GM12878 (cell line): ENCODE measurements around the gene OTOS. TPM values are rescaled to one million over a fixed set of nuclear protein-coding genes. Genes with fewer than 3 reads are reported as not detected.

Experiments
- ATAC-seq: fragments of 200-7000 bp; cut with Tn5 transposase; 3 replicates; pipeline ENCODE4 v1.9.1; 2020; ENCODE audit warnings: mild to moderate bottlenecking, moderate library complexity
- BruUV-seq: library from RNA; stranded (reverse); fragments of 400-500 nt; replicated peaks from 2 replicates; lab custom pipeline; 2021; lab: Mats Ljungman, UMichigan
- CTCF ChIA-PET: fragments of 300-600 bp; sonication (Branson Sonifier 250); formaldehyde crosslinking; extraction: SDS; loops from one replicate; lab custom pipeline; 2021; ENCODE audit warnings: inconsistent platforms; lab: Yijun Ruan, JAX
- POLR2A ChIA-PET: fragments of 350-600 bp; formaldehyde crosslinking; extraction: SDS; loops from one replicate; lab custom pipeline; 2021; ENCODE audit warnings: inconsistent platforms; lab: Charles Lee
- RAD21 ChIA-PET: fragments of 300-600 bp; sonication (Branson Sonifier 250); formaldehyde crosslinking; loops from one replicate; lab custom pipeline; 2023; ENCODE audit warnings: antibody characterized with exemption; ENCODE audit not compliant: unreplicated experiment; lab: Charles Lee
- SMC1A ChIA-PET: fragments of 300-600 bp; sonication (Branson Sonifier 250); formaldehyde crosslinking; loops from one replicate; lab custom pipeline; 2023; ENCODE audit not compliant: unreplicated experiment, uncharacterized antibody; lab: Charles Lee
- DNase-seq: peaks from one replicate; pipeline ENCODE4 v3.0.0-alpha.2; 2011; ENCODE audit warnings: low read depth, low spot score
- FAIRE-seq: peaks from 3 replicates; lab custom pipeline; 2011; peaks lifted over from hg19 to GRCh38; lab: Jason Lieb, UNC
- H2AFZ ChIP-seq: 2 replicates; pipeline ENCODE4 v1.6.0; 2011; ENCODE audit warnings: low read depth, low read length, control low read depth; ENCODE audit not compliant: control insufficient read depth
- H3K27ac ChIP-seq: 2 replicates; pipeline ENCODE4 v1.5.1; 2011; ENCODE audit warnings: control low read depth; ENCODE audit not compliant: control insufficient read depth, insufficient read depth
- H3K27me3 ChIP-seq, 2 experiments: replicated peaks in 1 of 2; 2 replicates each; pipeline versions ENCODE4 v1.6.0 to v1.6.1; 2011; ENCODE audit warnings: low read length in 1 of 2; ENCODE audit not compliant: control insufficient read depth in 2 of 2, insufficient read depth in 2 of 2
- H3K36me3 ChIP-seq, 2 experiments: 2 replicates each; pipeline ENCODE4 v1.5.1; 2011; ENCODE audit warnings: low read length in 1 of 2; ENCODE audit not compliant: control insufficient read depth in 2 of 2, insufficient read depth in 2 of 2
- H3K4me1 ChIP-seq: 2 replicates; pipeline ENCODE4 v1.6.1; 2011; ENCODE audit warnings: mild to moderate bottlenecking, low read length, moderate library complexity, mixed read lengths; ENCODE audit not compliant: control insufficient read depth, insufficient read depth
- H3K4me2 ChIP-seq: 2 replicates; pipeline ENCODE4 v1.6.0; 2011; ENCODE audit warnings: control low read depth; ENCODE audit not compliant: control insufficient read depth, insufficient read depth
- H3K4me3 ChIP-seq: fragments of 200-600 bp; sonication (generic); 2 replicates; pipeline ENCODE4 v1.5.1; 2016
- H3K79me2 ChIP-seq: 2 replicates; pipeline ENCODE4 v1.6.0; 2011; ENCODE audit warnings: low read length; ENCODE audit not compliant: control insufficient read depth, insufficient read depth
- H3K9ac ChIP-seq: 2 replicates; pipeline ENCODE4 v1.8.0; 2011; ENCODE audit warnings: low read length, control low read depth, mixed read lengths; ENCODE audit not compliant: control insufficient read depth, insufficient read depth
- H3K9me3 ChIP-seq: replicated peaks from 3 replicates; pipeline ENCODE4 v1.5.1; 2011; ENCODE audit warnings: mild to moderate bottlenecking, low read length; ENCODE audit not compliant: control insufficient read depth, insufficient read depth
- H4K20me1 ChIP-seq: 2 replicates; pipeline ENCODE4 v1.6.0; 2011; ENCODE audit not compliant: control insufficient read depth, insufficient read depth
- ASH2L ChIP-seq: fragments of 300-600, 200-600 bp; sonication (generic); IDR thresholded peaks from 2 replicates; pipeline ENCODE4 v1.6.1; 2017; ENCODE audit warnings: low read depth, mild to moderate bottlenecking, borderline replicate concordance
- EZH2 ChIP-seq: IDR thresholded peaks from 2 replicates; pipeline ENCODE4 v1.6.1; 2012; ENCODE audit warnings: low read depth, mild to moderate bottlenecking, control low read depth, inconsistent platforms, low read length, borderline replicate concordance; ENCODE audit not compliant: control insufficient read depth
- KLF5 ChIP-seq: fragments of 450-650 bp; IDR thresholded peaks from 2 replicates; pipeline ENCODE4 v1.6.1; 2014; ENCODE audit warnings: mild to moderate bottlenecking; ENCODE audit not compliant: partially characterized antibody
- MEF2A ChIP-seq: IDR thresholded peaks from 2 replicates; pipeline ENCODE4 v1.6.1; 2011; ENCODE audit warnings: low read depth, mild to moderate bottlenecking, low read length, moderate library complexity; ENCODE audit not compliant: insufficient read depth
- NFXL1 ChIP-seq: fragments of 450-650 bp; IDR thresholded peaks from 2 replicates; pipeline ENCODE4 v1.6.1; 2017; ENCODE audit warnings: antibody characterized with exemption, mild to moderate bottlenecking, borderline replicate concordance
- NR2C2 ChIP-seq: IDR thresholded peaks from 2 replicates; pipeline ENCODE4 v1.6.1; 2011; ENCODE audit warnings: borderline replicate concordance, low read depth; ENCODE audit not compliant: control insufficient read depth, insufficient read length
- RCOR1 ChIP-seq: conservative IDR thresholded peaks from 2 replicates; pipeline ENCODE4 v1.6.1; 2012; ENCODE audit warnings: low read depth, low read length, improper control_type of control experiment
- RUNX3 ChIP-seq: IDR thresholded peaks from 2 replicates; pipeline ENCODE4 v1.6.1; 2012; ENCODE audit warnings: low read length, inconsistent platforms
- SP1 ChIP-seq: IDR thresholded peaks from one replicate; pipeline ENCODE4 v1.6.1; 2011; ENCODE audit warnings: low read depth, low read length
- SPI1 ChIP-seq: IDR thresholded peaks from 2 replicates; pipeline ENCODE4 v1.6.1; 2011; ENCODE audit warnings: low read depth, mild to moderate bottlenecking, low read length, moderate library complexity, borderline replicate concordance; ENCODE audit not compliant: insufficient read depth
- SREBF1 ChIP-seq: IDR thresholded peaks from 2 replicates; pipeline ENCODE4 v1.6.1; 2012; ENCODE audit warnings: mild to moderate bottlenecking, low read length
- TCF3 ChIP-seq: IDR thresholded peaks from 2 replicates; pipeline ENCODE4 v1.6.1; 2012; ENCODE audit warnings: low read depth, mild to moderate bottlenecking, low read length, borderline replicate concordance; ENCODE audit not compliant: insufficient read depth
- ZZZ3 ChIP-seq: IDR thresholded peaks from 2 replicates; pipeline ENCODE4 v1.6.1; 2011; ENCODE audit warnings: low read depth; ENCODE audit not compliant: control insufficient read depth, insufficient read length
- WGBS: methylation state at CpG from one replicate; pipeline ENCODE4 v1.1.6; 2016; ENCODE audit warnings: low lambda C conversion rate; ENCODE audit not compliant: insufficient replicate concordance, insufficient coverage; ENCODE audit errors: missing lambda C conversion rate; 5-methylcytosine and 5-hydroxymethylcytosine counted together
- in situ Hi-C: fragments of 300-500 bp; cut with MboI; formaldehyde crosslinking; loops from 9 replicates; pipeline ENCODE4 v1.14.3; 2018; ENCODE audit warnings: mixed read lengths
- intact Hi-C: fragments of 100-400 bp; cut with micrococcal nuclease; formaldehyde crosslinking; loops from one replicate; pipeline ENCODE4 v1.14.2; 2022; ENCODE audit not compliant: unreplicated experiment
- polyA plus RNA-seq, 11 experiments: library from polyadenylated mRNA; depleted of rRNA in 4 of 11; unstranded in 6 of 11; stranded (reverse) in 5 of 11; fragments of >200 nt; fragmentation: Nextera tagmentation in 4 of 11; fragmentation: Illumina TruSeq in 1 of 11; extraction: Ambion mirVana in 4 of 11; extraction: Trizol in 1 of 11; gene quantifications; 1 replicate in 1 of 11; 2 replicates in 10 of 11; pipeline versions ENCODE4 v1.2.1 to v1.2.3, GENCODE V29; 2011 to 2016; ENCODE audit warnings: inconsistent platforms in 2 of 11, missing spikeins in 2 of 11, low read depth in 1 of 11
- total RNA-seq, 4 experiments: library from RNA; depleted of rRNA in 3 of 4; stranded (reverse); fragments of >200 nt in 3 of 4; fragmentation: Illumina TruSeq in 1 of 4; extraction: Trizol in 1 of 4; gene quantifications; 2 replicates each; pipeline versions ENCODE4 v1.2.1 to v1.2.3, GENCODE V29; 2013 to 2021
- TF ChIP-seq, protein P1 (sequence below): fragments of 450-650 bp; IDR thresholded peaks from 2 replicates; pipeline ENCODE4 v1.6.1; 2017; ENCODE audit warnings: antibody characterized with exemption, mild to moderate bottlenecking, moderate library complexity
- TF ChIP-seq, protein P2 (sequence below): fragments of 450-650 bp; IDR thresholded peaks from 2 replicates; pipeline ENCODE4 v1.6.1; 2018; ENCODE audit warnings: borderline replicate concordance, mild to moderate bottlenecking; ENCODE audit not compliant: partially characterized antibody
- TF ChIP-seq, protein P3 (sequence below): fragments of 450-650 bp; IDR thresholded peaks from 2 replicates; pipeline ENCODE4 v1.6.1; 2018; ENCODE audit warnings: mild to moderate bottlenecking, low read depth, moderate library complexity; ENCODE audit not compliant: partially characterized antibody

The OTOS gene
- total and polyA plus RNA-seq, 10 of the 15 experiments (the other 5 are each of a cell fraction or from before 2014, with no cell fraction given): not detected

DNA sequence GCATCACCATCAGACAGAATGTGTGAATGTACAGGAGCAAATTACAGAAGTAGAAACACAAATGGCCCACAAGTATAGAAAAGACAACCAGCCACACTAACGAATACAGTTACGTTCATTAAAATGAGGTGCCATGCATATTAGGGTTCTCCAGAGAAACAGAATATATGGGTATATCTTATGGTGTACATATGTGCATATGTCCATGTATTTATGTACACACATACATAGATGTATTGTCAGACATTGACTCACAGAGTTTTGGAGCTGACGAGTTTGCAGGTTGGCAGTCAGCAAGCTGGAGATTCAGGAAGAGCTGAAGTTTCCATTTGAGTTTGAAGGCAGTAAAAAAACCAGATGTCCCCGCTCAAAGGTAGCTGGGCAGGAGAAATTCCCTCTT, 37.3 kb downstream of the OTOS start:
- H3K4me3 ChIP-seq: no peak overlapping the region
- ChIA-PET POLR2A (no interaction called here), SMC1A (no interaction called here), RAD21 (no interaction called here), CTCF (no interaction called here)
- H2AFZ ChIP-seq: no peak overlapping the region
- H3K27ac ChIP-seq: no peak overlapping the region
- no peaks in the 10 kb centered on the region for H3K79me2 ChIP-seq
- no peaks in the 10 kb centered on the region for H3K9me3 ChIP-seq
- no peaks in the 10 kb centered on the region for H3K36me3 ChIP-seq
- ATAC-seq: no peak
- no peak overlapping the region for H3K9ac ChIP-seq
- DNase-seq: no peak
- BruUV-seq: no TSS peak
- intact Hi-C loops: no loop called here
- 40% methylated on average over 4 of the region's 4 CpGs for WGBS
- H3K4me1 ChIP-seq: no peaks in the 10 kb centered on the region
- in situ Hi-C loops: no loop called here
- H4K20me1 ChIP-seq: no peaks in the 10 kb centered on the region
- no peak for FAIRE-seq
- H3K4me2 ChIP-seq: no peak overlapping the region
- peaks cover 0 to 2% of the 10 kb centered on the region in 2 experiments; a peak in 3 of 4 replicates for H3K27me3 ChIP-seq
- no peak for TF ChIP-seq SP1
- TF ChIP-seq ASH2L: no peak
- TF ChIP-seq NFXL1: no peak
- TF ChIP-seq KLF5: no peak
- TF ChIP-seq ZZZ3: no peak
- TF ChIP-seq, protein P1, sequence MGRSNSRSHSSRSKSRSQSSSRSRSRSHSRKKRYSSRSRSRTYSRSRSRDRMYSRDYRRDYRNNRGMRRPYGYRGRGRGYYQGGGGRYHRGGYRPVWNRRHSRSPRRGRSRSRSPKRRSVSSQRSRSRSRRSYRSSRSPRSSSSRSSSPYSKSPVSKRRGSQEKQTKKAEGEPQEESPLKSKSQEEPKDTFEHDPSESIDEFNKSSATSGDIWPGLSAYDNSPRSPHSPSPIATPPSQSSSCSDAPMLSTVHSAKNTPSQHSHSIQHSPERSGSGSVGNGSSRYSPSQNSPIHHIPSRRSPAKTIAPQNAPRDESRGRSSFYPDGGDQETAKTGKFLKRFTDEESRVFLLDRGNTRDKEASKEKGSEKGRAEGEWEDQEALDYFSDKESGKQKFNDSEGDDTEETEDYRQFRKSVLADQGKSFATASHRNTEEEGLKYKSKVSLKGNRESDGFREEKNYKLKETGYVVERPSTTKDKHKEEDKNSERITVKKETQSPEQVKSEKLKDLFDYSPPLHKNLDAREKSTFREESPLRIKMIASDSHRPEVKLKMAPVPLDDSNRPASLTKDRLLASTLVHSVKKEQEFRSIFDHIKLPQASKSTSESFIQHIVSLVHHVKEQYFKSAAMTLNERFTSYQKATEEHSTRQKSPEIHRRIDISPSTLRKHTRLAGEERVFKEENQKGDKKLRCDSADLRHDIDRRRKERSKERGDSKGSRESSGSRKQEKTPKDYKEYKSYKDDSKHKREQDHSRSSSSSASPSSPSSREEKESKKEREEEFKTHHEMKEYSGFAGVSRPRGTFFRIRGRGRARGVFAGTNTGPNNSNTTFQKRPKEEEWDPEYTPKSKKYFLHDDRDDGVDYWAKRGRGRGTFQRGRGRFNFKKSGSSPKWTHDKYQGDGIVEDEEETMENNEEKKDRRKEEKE: no peak
- TF ChIP-seq RCOR1: no peak
- TF ChIP-seq EZH2: no peak
- TF ChIP-seq, protein P2, sequence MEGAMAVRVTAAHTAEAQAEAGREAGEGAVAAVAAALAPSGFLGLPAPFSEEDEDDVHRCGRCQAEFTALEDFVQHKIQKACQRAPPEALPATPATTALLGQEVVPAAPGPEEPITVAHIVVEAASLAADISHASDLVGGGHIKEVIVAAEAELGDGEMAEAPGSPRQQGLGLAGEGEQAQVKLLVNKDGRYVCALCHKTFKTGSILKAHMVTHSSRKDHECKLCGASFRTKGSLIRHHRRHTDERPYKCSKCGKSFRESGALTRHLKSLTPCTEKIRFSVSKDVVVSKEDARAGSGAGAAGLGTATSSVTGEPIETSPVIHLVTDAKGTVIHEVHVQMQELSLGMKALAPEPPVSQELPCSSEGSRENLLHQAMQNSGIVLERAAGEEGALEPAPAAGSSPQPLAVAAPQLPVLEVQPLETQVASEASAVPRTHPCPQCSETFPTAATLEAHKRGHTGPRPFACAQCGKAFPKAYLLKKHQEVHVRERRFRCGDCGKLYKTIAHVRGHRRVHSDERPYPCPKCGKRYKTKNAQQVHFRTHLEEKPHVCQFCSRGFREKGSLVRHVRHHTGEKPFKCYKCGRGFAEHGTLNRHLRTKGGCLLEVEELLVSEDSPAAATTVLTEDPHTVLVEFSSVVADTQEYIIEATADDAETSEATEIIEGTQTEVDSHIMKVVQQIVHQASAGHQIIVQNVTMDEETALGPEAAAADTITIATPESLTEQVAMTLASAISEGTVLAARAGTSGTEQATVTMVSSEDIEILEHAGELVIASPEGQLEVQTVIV: no peak
- no peak for TF ChIP-seq SPI1
- TF ChIP-seq MEF2A: no peak
- TF ChIP-seq TCF3: no peak
- no peak for TF ChIP-seq RUNX3
- TF ChIP-seq, protein P3, sequence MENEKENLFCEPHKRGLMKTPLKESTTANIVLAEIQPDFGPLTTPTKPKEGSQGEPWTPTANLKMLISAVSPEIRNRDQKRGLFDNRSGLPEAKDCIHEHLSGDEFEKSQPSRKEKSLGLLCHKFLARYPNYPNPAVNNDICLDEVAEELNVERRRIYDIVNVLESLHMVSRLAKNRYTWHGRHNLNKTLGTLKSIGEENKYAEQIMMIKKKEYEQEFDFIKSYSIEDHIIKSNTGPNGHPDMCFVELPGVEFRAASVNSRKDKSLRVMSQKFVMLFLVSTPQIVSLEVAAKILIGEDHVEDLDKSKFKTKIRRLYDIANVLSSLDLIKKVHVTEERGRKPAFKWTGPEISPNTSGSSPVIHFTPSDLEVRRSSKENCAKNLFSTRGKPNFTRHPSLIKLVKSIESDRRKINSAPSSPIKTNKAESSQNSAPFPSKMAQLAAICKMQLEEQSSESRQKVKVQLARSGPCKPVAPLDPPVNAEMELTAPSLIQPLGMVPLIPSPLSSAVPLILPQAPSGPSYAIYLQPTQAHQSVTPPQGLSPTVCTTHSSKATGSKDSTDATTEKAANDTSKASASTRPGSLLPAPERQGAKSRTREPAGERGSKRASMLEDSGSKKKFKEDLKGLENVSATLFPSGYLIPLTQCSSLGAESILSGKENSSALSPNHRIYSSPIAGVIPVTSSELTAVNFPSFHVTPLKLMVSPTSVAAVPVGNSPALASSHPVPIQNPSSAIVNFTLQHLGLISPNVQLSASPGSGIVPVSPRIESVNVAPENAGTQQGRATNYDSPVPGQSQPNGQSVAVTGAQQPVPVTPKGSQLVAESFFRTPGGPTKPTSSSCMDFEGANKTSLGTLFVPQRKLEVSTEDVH: no peak
- no peak for TF ChIP-seq SREBF1
- TF ChIP-seq NR2C2: no peak
